Activated CD4-positive, alpha-beta T cell treated with anti-CD3 and anti-CD28 coated beads for 4 hours (primary cell): ENCODE measurements around the gene POLRMT.
"Not testable (repeated sequence)": the region's sequence is repeated elsewhere in the genome, so short reads cannot be mapped to it uniquely, and the experiment has no call there.

Experiments
- DNase-seq, 2 donors: peaks; one replicate each; pipeline ENCODE4 v3.0.0-alpha.2; 2020

POLRMT gene

DNA sequence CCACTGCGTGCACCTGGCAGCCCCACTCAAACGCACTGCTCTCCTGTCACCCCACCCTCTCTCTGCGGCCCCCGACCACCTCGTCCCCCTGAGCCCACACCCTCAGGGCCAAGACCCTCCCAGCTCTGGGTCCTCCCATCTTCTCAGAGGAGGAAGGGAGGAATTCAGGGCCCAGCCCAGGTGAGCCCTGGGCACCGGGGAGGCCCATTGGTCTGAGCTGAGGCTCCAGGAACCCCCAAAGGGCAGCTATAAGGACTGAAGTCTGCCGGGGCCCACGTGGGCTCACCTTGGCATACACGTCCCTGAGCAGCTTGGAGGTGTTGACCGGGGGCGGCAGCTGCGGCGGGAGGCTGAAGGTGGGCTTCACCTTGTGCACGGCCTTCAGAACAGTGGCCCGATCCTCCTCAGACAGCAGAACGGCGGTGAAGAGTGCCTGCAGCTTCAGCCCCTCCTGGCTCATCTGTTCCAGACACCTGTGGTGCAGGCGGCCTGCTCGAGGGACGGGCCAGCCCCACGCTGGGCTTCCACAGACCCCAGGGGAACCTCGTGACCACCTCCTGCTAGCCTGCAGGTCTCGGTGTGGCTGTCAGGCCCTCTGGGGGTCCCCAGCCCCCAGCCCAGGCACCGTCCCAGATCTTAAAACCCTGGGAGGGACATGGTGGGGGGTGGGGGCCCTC lies 8.8 kb downstream of the POLRMT start:
- no peak for DNase-seq

DNA sequence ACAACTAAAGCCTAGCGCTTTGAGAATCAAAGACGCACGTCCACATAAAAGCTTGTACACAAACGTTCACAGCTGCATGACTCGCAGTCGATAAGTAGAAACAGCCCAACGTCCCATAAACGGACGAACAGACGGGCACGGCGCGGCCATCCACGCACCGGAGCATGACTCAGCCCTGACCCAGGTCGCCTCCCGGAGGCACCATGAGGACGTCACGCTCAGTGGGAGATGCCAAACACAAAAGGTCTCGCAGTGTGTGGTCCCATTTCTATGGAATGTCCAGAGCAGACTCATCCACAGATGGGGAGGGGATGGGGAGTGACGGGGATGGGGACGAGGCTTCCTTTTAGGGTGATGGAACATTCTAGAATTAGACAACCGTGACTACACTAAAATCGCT lies 9.4 kb downstream of the POLRMT start:
- no peak for DNase-seq

DNA sequence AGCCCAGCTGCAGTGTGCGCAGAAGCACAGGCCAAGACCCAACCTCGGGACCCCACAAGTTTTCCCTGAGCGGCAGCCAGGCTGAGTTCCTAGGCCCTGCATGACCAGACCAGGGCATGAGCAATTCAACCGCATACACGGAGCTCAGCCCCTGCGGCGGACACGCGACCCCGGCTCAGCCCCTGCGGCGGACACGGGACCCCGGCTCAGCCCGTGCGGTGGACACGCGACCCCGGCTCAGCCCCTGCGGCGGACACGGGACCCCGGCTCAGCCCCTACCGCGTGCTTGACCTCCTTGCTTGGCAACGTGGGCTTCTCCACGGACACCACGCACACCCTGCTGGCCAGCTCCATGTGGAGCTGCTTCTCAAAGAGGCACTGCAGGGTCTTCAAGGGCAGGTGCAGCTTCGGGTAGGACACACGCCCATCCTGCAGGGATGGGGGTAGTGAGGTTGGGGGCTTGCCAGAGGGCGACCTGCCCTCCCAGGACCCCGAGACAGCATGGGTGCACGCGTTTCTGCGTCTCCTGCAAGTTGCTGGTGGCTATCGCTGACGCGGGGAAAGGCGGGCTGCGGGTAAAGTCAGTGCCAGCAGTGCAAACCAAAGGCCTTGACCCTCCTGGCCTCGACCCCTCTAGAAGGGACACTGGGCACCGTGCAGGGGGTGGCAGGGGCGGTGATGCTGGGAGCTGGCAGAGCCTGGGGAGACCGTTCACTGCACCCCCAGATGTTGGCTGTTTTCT lies 10.0 kb downstream of the POLRMT start:
- no peak for DNase-seq

GRCh38 chr19:622666-623065 lies 10.7 kb downstream of the POLRMT start:
- DNase-seq = no peak

- DNase-seq = no peak
These were observed 11.5 kb downstream of the POLRMT start for GRCh38 chr19:621819-622218.

DNA sequence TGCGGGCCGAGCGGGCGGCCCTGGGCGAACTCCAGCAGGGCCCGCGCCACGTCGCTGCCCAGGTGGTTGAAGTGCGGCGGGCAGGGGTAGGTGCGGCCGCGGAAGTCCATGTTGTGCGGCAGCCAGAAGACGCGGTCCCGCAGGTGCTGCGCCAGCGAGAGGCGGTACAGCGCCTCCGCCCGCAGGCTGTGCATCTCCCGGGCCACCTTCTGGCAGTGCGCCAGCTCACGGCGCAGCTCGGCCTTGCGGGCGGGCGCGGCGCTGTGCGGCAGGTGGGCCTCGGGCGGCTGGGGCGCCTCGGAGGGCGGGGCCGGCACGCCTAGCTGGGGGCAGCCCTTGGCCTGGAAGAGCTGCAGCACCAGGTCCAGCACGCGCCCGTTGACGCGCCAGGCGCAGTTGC lies 12.1 kb downstream of the POLRMT start:
- DNase-seq = not testable (repeated sequence)

DNA sequence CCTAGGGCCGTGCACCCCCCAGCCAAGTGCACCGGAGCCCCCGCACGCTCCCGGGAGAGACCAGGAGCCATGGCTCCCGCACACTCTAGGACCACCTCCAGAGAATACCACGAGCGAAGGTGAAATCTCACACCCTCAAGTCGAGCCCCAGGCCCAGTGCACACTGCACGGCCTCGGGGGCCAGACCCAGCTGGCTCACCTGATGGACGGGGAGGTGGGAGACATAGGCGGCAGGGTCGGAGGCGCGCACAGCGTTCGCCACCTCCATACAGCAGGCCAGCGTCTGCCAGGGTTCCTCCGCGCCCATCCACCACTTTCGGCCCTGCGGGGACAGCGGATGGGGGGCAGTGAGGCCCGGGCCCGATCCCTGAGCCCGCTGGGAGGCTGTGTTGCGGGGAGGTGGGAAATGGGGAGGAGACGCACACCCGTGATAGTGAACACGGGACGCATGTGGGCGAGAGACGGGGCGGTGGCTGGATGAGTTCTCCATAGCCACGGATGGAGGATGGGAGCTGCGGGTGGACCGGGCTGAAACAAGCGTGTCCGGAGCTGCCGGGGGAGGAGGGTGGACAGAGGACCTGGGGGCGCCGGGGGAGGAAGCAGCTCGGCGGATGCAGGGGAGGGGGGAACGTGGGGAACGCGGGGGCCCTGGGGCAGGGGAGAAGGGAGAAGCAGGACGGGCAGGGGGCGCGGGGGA lies 13.0 kb downstream of the POLRMT start:
- DNase-seq = no peak

- no peak for DNase-seq
These were observed 13.9 kb downstream of the POLRMT start for GRCh38 chr19:619286-620002.

- DNase-seq = no peak
These were observed 14.6 kb downstream of the POLRMT start for GRCh38 chr19:618674-619285.

DNA sequence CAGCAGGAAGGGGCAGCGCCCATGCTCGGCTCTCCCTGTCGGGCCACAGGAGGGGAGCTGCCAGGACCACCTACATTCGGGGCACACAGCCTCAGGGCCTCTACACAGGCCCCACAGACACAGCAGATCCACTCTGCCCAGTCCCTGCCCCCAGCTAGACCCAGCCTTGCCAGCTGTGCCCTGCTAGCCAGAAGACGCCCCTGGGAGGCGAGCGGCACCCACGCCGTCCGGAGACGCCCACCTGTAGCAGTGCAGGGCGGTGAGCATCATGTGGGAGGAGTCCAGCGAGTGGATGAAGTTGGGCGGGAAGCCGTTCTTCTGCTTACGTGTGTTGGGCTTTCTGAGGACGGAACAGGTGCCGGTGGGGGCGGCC lies 15.1 kb downstream of the POLRMT start:
- no peak for DNase-seq

- DNase-seq = no peak
These were observed 15.6 kb downstream of the POLRMT start for GRCh38 chr19:617551-618246.

DNA sequence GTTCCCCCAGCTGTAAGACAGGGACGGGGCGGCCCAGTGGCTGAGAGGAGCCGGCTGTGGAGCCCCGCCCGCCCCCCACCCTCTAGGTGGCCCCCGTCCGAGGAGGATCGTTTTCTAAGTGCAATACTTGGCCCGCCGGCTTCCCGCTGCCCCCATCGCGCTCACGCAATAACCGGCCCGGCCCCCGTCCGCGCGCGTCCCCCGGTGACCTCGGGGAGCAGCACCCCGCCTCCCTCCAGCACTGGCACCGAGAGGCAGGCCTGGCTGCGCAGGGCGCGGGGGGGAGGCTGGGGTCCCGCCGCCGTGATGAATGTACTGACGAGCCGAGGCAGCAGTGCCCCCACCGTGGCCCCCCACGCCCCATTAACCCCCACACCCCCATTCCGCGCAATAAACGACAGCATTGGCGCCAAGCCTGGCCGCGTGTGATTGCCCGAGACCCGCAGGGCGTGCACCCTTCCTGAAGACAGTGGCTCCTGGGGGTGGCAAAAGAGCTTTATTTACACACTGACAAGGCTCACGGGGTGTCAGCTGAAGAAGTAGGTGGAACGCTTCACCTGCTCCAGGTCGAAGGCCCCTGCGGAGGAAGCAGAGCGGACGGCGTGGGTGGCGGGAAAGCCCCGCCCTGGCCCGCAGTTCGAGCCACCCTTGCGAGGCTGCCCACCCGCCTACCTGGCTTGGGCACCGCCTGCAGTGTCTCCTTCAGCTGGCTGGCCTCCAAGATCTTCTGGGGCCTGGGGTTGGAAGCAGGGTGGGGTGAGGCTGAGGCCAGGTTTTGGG lies 16.4 kb downstream of the POLRMT start:
- DNase-seq = no peak

GRCh38 chr19:616062-616700 lies 17.2 kb downstream of the POLRMT start:
- DNase-seq = no peak

- no peak for DNase-seq
These were observed 17.7 kb downstream of the POLRMT start for GRCh38 chr19:615619-616018.

- no peak for DNase-seq
These were observed 19.4 kb downstream of the POLRMT start for GRCh38 chr19:613732-614567.

DNA sequence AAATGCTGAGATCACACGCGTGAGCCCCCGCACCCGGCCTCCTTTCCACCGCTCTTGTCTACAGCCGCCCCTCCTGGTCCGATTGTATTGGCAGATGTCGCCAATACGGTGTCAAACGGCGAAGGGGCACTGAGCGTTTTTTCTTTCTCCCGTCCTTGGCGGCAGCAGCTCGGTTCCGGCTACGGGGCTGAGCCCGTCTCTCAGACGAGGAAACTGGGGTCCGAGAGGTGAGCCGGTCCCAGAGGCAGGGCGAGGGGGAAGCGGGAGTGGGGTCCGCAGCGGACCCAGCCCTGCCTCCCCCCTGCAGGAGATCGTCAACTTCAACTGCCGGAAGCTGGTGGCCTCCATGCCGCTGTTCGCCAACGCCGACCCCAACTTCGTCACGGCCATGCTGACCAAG lies 20.4 kb downstream of the POLRMT start:
- no peak for DNase-seq

GRCh38 chr19:611481-611868 lies 21.9 kb downstream of the POLRMT start:
- DNase-seq = peak; percentile 64 to 71

DNA sequence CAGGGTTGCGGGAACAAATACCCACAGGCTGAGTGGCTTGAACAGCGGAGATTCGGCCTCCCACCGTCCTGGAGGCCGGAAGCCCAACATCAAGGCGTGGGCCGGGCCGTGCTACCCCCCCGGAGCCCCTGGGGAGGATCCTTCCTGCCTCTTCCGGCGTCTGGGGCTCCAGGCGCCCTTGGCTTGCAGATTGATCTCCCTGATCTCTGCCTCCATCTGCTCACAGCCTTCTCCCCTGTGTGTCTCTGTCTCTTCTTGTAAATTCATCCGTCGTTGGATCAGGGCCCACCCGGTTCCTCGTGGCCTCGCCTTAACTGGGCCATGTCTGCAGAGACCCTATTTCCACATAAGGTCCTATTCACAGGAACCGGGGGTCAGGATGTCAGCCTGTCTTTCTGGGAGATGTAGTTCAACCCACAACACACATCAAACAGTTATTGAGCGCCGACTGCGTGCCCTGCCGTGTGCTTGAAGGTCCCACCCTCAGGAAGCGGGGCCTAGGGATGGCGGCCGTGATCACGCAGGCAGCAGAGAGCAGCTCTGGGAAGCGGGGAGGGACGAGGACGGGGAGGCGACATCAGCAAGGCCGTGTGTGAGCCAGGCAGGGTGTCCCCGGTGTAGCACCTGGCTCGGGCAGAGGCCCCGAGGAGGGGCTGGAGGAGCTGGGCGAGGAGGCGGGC lies 22.4 kb downstream of the POLRMT start:
- DNase-seq = peak; percentile 39 to 52

GRCh38 chr19:610071-610800 lies 23.1 kb downstream of the POLRMT start:
- DNase-seq = no peak
